SK-N-SH treated with all-trans-retinoic acid at 6 μM for 48 hours (cell line): Measurements from ENCODE around the gene EFNA1.

ENCODE experiments used
- ATAC-seq: fragments of 200-7000 bp; cut with Tn5 transposase; 3 replicates; pipeline ENCODE4 v1.9.1; 2020; ENCODE audit warnings: mild to moderate bottlenecking, moderate library complexity
- ARNTL ChIP-seq: fragments of 450-650 bp; formaldehyde crosslinking; IDR thresholded peaks from 2 replicates; pipeline ENCODE4 v1.5.0; 2020; ENCODE audit warnings: low read depth, mild to moderate bottlenecking, moderate library complexity, borderline replicate concordance
- BACH2 ChIP-seq: fragments of 250-450 bp; sonication (Bioruptor Pico); IDR thresholded peaks from 2 replicates; pipeline ENCODE4 v1.9.0; 2021; ENCODE audit warnings: mild to moderate bottlenecking, borderline replicate concordance
- CSDC2 ChIP-seq: fragments of 250-450 bp; sonication (Bioruptor Pico); IDR thresholded peaks from 2 replicates; pipeline ENCODE4 v1.5.0; 2020; ENCODE audit warnings: mild to moderate bottlenecking, moderate library complexity
- ESRRG ChIP-seq: fragments of 250-450 bp; sonication (Bioruptor Pico); IDR thresholded peaks from 2 replicates; pipeline ENCODE4 v1.6.1; 2021; ENCODE audit warnings: mild to moderate bottlenecking
- GLIS3 ChIP-seq: fragments of 250-450 bp; sonication (Bioruptor Pico); IDR thresholded peaks from 2 replicates; pipeline ENCODE4 v1.5.0; 2020; ENCODE audit warnings: mild to moderate bottlenecking, moderate library complexity
- ISL1 ChIP-seq: fragments of 250-450 bp; sonication (Bioruptor Pico); IDR thresholded peaks from 2 replicates; pipeline ENCODE4 v2.1.2; 2022; ENCODE audit warnings: mild to moderate bottlenecking, moderate library complexity
- OSR1 ChIP-seq: fragments of 250-450 bp; sonication (Bioruptor Pico); IDR thresholded peaks from 2 replicates; pipeline ENCODE4 v1.8.0; 2022; ENCODE audit warnings: moderate library complexity, mild to moderate bottlenecking, inconsistent platforms
- PPARA ChIP-seq: fragments of 250-450 bp; sonication (Bioruptor Pico); IDR thresholded peaks from 2 replicates; pipeline ENCODE4 v1.5.0; 2020; ENCODE audit warnings: mild to moderate bottlenecking, borderline replicate concordance
- RARB ChIP-seq: fragments of 250-450 bp; sonication (Bioruptor Pico); IDR thresholded peaks from 2 replicates; pipeline ENCODE4 v1.8.0; 2021; ENCODE audit warnings: mild to moderate bottlenecking, moderate library complexity
- SNAI2 ChIP-seq: fragments of 250-450 bp; sonication (Bioruptor Pico); IDR thresholded peaks from 2 replicates; pipeline ENCODE4 v1.5.0; 2020; ENCODE audit warnings: mild to moderate bottlenecking, moderate library complexity
- TCF4 ChIP-seq: fragments of 250-450 bp; sonication (Bioruptor Pico); IDR thresholded peaks from 2 replicates; pipeline ENCODE4 v1.8.0; 2021; ENCODE audit warnings: mild to moderate bottlenecking, moderate library complexity, borderline replicate concordance
- TOX ChIP-seq: fragments of 250-450 bp; sonication (Bioruptor Pico); IDR thresholded peaks from 2 replicates; pipeline ENCODE4 v1.8.0; 2021; ENCODE audit warnings: mild to moderate bottlenecking, moderate library complexity, borderline replicate concordance
- ZC3H10 ChIP-seq: fragments of 250-450 bp; sonication (Bioruptor Pico); IDR thresholded peaks from 2 replicates; pipeline ENCODE4 v1.5.1; 2021; ENCODE audit warnings: mild to moderate bottlenecking, moderate library complexity
- ZFP3 ChIP-seq: fragments of 250-450 bp; sonication (Bioruptor Pico); IDR thresholded peaks from 2 replicates; pipeline ENCODE4 v1.5.0; 2020; ENCODE audit warnings: mild to moderate bottlenecking, moderate library complexity
- ZFP30 ChIP-seq: fragments of 450-650 bp; formaldehyde crosslinking; IDR thresholded peaks from 2 replicates; pipeline ENCODE4 v1.5.0; 2022; ENCODE audit warnings: mild to moderate bottlenecking, moderate library complexity
- ZNF565 ChIP-seq: fragments of 450-650 bp; formaldehyde crosslinking; conservative IDR thresholded peaks from 2 replicates; pipeline ENCODE4 v1.5.0; 2020; ENCODE audit warnings: low read depth, mild to moderate bottlenecking, moderate library complexity
- ZNF70 ChIP-seq: fragments of 450-650 bp; formaldehyde crosslinking; IDR thresholded peaks from 2 replicates; pipeline ENCODE4 v1.5.0; 2020; ENCODE audit warnings: mild to moderate bottlenecking, moderate library complexity
- TF ChIP-seq, protein P1 (sequence below): fragments of 250-450 bp; sonication (Bioruptor Pico); IDR thresholded peaks from 2 replicates; pipeline ENCODE4 v1.5.1; 2021; ENCODE audit warnings: mild to moderate bottlenecking, moderate library complexity
- TF ChIP-seq, protein P2 (sequence below): fragments of 250-450 bp; sonication (Bioruptor Pico); IDR thresholded peaks from 2 replicates; pipeline ENCODE4 v1.5.0; 2020; ENCODE audit warnings: mild to moderate bottlenecking, moderate library complexity
- TF ChIP-seq, protein P3 (sequence below): fragments of 250-450 bp; sonication (Bioruptor Pico); IDR thresholded peaks from 2 replicates; pipeline ENCODE4 v1.5.1; 2020; ENCODE audit warnings: low read depth, mild to moderate bottlenecking, moderate library complexity
- TF ChIP-seq, protein P4 (sequence below): fragments of 250-450 bp; sonication (Bioruptor Pico); IDR thresholded peaks from 2 replicates; pipeline ENCODE4 v1.8.0; 2021; ENCODE audit warnings: low read depth, mild to moderate bottlenecking, moderate library complexity, borderline replicate concordance

EFNA1 gene

DNA sequence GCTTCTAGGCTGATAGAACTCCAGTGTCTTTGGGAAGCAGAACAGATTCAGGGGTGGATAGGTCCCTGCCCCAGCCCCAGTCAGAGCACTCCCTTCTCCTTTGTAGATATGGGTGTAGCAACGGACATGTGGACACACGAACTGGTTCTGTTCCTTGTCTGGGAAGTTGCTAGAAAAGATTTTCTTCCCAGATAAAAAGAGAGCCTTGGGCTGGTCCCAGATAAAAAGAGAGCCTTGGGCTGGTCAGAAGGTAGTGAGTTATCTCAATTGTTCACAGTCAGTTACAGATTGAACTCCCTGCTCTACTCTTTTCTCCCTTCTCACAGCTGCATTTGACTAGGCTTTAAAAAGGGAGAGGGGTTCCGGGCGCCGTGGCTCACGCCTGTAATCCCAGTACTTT is 7.4 kb upstream of the EFNA1 start:
- TF ChIP-seq ZFP3 (CRISPR knock-in tag) (no peak), SNAI2 (CRISPR knock-in tag) (no peak), TCF4 (CRISPR knock-in tag) (no peak), ZFP30 (CRISPR knock-in tag) (no peak), RARB (CRISPR knock-in tag) (no peak), BACH2 (no peak), PPARA (CRISPR knock-in tag) (no peak), ESRRG (CRISPR knock-in tag) (no peak), ARNTL (no peak), ISL1 (no peak), ZNF565 (CRISPR knock-in tag) (no peak), TOX (no peak), CSDC2 (CRISPR knock-in tag) (no peak)
- TF ChIP-seq, protein P1, sequence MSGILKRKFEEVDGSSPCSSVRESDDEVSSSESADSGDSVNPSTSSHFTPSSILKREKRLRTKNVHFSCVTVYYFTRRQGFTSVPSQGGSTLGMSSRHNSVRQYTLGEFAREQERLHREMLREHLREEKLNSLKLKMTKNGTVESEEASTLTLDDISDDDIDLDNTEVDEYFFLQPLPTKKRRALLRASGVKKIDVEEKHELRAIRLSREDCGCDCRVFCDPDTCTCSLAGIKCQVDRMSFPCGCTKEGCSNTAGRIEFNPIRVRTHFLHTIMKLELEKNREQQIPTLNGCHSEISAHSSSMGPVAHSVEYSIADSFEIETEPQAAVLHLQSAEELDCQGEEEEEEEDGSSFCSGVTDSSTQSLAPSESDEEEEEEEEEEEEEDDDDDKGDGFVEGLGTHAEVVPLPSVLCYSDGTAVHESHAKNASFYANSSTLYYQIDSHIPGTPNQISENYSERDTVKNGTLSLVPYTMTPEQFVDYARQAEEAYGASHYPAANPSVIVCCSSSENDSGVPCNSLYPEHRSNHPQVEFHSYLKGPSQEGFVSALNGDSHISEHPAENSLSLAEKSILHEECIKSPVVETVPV (CRISPR knock-in tag) = no peak
- TF ChIP-seq, protein P2, sequence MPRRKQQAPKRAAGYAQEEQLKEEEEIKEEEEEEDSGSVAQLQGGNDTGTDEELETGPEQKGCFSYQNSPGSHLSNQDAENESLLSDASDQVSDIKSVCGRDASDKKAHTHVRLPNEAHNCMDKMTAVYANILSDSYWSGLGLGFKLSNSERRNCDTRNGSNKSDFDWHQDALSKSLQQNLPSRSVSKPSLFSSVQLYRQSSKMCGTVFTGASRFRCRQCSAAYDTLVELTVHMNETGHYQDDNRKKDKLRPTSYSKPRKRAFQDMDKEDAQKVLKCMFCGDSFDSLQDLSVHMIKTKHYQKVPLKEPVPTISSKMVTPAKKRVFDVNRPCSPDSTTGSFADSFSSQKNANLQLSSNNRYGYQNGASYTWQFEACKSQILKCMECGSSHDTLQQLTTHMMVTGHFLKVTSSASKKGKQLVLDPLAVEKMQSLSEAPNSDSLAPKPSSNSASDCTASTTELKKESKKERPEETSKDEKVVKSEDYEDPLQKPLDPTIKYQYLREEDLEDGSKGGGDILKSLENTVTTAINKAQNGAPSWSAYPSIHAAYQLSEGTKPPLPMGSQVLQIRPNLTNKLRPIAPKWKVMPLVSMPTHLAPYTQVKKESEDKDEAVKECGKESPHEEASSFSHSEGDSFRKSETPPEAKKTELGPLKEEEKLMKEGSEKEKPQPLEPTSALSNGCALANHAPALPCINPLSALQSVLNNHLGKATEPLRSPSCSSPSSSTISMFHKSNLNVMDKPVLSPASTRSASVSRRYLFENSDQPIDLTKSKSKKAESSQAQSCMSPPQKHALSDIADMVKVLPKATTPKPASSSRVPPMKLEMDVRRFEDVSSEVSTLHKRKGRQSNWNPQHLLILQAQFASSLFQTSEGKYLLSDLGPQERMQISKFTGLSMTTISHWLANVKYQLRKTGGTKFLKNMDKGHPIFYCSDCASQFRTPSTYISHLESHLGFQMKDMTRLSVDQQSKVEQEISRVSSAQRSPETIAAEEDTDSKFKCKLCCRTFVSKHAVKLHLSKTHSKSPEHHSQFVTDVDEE (CRISPR knock-in tag) = no peak
- TF ChIP-seq, protein P3, sequence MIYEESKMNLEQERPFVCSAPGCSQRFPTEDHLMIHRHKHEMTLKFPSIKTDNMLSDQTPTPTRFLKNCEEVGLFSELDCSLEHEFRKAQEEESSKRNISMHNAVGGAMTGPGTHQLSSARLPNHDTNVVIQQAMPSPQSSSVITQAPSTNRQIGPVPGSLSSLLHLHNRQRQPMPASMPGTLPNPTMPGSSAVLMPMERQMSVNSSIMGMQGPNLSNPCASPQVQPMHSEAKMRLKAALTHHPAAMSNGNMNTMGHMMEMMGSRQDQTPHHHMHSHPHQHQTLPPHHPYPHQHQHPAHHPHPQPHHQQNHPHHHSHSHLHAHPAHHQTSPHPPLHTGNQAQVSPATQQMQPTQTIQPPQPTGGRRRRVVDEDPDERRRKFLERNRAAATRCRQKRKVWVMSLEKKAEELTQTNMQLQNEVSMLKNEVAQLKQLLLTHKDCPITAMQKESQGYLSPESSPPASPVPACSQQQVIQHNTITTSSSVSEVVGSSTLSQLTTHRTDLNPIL = no peak
- TF ChIP-seq, all 23 proteins: peak for 0
- ATAC-seq = peak; percentile 22; the same call in 2 of the 3 replicates

DNA sequence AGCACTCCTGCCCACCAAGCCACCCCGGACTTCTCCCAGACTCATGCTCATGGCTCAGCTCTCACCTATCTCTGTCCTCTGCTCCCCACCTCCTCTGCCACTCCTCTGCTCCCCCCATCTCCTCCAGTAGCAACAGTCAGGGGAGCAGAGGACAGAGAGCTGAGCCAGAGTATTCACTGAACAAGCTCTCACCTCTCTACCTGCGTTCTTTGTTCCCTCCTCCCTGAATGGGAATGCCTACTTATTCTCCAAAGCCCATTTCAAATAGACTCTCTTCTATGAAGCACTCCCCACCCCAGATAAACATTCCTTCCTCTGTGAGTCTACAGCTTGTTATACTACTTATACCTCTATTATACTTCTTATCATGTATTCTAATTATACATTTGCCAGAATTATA is 6.4 kb upstream of the EFNA1 start:
- ATAC-seq = no peak
- TF ChIP-seq GLIS3 (CRISPR knock-in tag) (no peak), PPARA (CRISPR knock-in tag) (no peak), ZFP3 (CRISPR knock-in tag) (no peak), ZNF70 (CRISPR knock-in tag) (no peak), ESRRG (CRISPR knock-in tag) (no peak), ZNF565 (CRISPR knock-in tag) (no peak), BACH2 (no peak), OSR1 (no peak), TCF4 (CRISPR knock-in tag) (no peak), ZC3H10 (CRISPR knock-in tag) (no peak), ISL1 (no peak)
- TF ChIP-seq, protein P1 (CRISPR knock-in tag) = no peak

DNA sequence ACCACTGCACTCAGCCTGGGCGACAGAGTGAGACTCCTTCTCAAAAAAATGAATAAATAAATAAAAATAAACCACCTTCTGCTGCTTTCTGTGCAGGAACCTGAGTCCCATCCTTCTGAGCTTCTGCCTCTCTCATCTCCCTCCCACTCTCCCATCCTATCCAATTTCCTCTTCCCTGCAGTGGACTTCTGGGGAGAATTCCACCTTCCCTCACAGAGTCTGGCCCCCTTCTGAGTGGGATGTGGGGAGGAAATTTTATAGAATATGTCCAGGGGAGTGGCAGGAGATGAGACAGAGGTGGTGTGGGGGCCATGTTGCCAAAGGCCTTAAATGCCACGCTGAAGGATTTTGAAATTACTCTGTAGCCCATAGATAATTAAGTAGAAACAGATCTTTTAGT is 5.4 kb upstream of the EFNA1 start:
- no peak for ATAC-seq
- TF ChIP-seq ESRRG (CRISPR knock-in tag) (no peak), ZFP30 (CRISPR knock-in tag) (no peak), GLIS3 (CRISPR knock-in tag) (no peak), ZNF565 (CRISPR knock-in tag) (no peak)

DNA sequence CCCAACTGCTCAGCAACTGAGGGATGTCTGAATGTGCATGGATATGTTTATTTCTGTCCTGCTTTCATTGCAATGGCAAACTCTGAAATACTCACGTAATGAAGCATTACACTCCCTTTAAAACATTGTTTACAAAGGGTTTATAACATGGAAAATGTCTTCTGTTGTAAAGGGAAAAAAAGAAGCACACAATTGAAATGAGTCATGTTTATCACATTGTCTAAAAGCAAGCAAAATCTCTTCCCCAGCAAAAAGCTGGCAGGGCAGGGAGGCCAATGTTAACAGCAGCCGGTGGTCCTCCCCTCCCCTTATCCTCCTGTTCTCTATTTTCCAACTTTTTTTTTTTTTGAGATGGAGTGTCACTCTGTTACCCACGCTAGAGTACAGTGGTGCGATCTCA is 3.9 kb upstream of the EFNA1 start:
- ATAC-seq = no peak
- TF ChIP-seq ZC3H10 (CRISPR knock-in tag) (no peak), ZFP3 (CRISPR knock-in tag) (no peak), ESRRG (CRISPR knock-in tag) (no peak), PPARA (CRISPR knock-in tag) (no peak), GLIS3 (CRISPR knock-in tag) (no peak), TCF4 (CRISPR knock-in tag) (no peak)
- TF ChIP-seq, protein P1 (CRISPR knock-in tag) = no peak
- TF ChIP-seq, protein P3 = no peak
- TF ChIP-seq, protein P4, sequence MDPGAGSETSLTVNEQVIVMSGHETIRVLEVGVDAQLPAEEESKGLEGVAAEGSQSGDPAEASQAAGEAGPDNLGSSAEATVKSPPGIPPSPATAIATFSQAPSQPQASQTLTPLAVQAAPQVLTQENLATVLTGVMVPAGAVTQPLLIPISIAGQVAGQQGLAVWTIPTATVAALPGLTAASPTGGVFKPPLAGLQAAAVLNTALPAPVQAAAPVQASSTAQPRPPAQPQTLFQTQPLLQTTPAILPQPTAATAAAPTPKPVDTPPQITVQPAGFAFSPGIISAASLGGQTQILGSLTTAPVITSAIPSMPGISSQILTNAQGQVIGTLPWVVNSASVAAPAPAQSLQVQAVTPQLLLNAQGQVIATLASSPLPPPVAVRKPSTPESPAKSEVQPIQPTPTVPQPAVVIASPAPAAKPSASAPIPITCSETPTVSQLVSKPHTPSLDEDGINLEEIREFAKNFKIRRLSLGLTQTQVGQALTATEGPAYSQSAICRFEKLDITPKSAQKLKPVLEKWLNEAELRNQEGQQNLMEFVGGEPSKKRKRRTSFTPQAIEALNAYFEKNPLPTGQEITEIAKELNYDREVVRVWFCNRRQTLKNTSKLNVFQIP (CRISPR knock-in tag) = no peak
- TF ChIP-seq, all 23 proteins: peak for 0
